Parathyroid adenoma (tissue), 2 donors: ENCODE data around the gene PABPN1L.

ENCODE experiments used
- H2AFZ ChIP-seq: fragments of 300-600 bp; sonication (generic); one replicate; pipeline ENCODE4 v1.7.0; 2017; ENCODE audit warnings: antibody characterized with exemption, mild to moderate bottlenecking
- H3K27ac ChIP-seq: fragments of 300-600 bp; sonication (generic); one replicate; pipeline ENCODE4 v1.7.0; 2017
- H3K27me3 ChIP-seq: fragments of 300-600 bp; sonication (generic); one replicate; pipeline ENCODE4 v1.7.0; 2017; ENCODE audit warnings: low read length; ENCODE audit not compliant: control insufficient read depth, insufficient read depth
- H3K36me3 ChIP-seq: fragments of 300-600 bp; sonication (generic); one replicate; pipeline ENCODE4 v1.7.0; 2017; ENCODE audit warnings: low read length; ENCODE audit not compliant: control insufficient read depth, insufficient read depth
- H3K4me1 ChIP-seq: fragments of 300-600 bp; sonication (generic); one replicate; pipeline ENCODE4 v1.7.0; 2017; ENCODE audit warnings: control low read depth
- H3K4me2 ChIP-seq: fragments of 300-600 bp; sonication (generic); one replicate; pipeline ENCODE4 v1.7.0; 2017; ENCODE audit warnings: low read length
- H3K4me3 ChIP-seq: fragments of 300-600 bp; sonication (generic); one replicate; pipeline ENCODE4 v1.7.0; 2017; ENCODE audit warnings: low read depth, low read length
- H3K79me2 ChIP-seq: fragments of 300-600 bp; sonication (generic); one replicate; pipeline ENCODE4 v1.7.0; 2017; ENCODE audit warnings: control low read depth
- H3K9ac ChIP-seq: fragments of 300-600 bp; sonication (generic); one replicate; pipeline ENCODE4 v1.7.0; 2017; ENCODE audit warnings: mild to moderate bottlenecking
- H3K9me3 ChIP-seq: fragments of 300-600 bp; sonication (generic); one replicate; pipeline ENCODE4 v1.7.0; 2017; ENCODE audit warnings: low read length; ENCODE audit not compliant: control insufficient read depth
- TF ChIP-seq, protein P1 (sequence below): fragments of 300-600 bp; sonication (generic); IDR thresholded peaks from one replicate; pipeline ENCODE4 v1.7.0; 2017; ENCODE audit warnings: antibody characterized with exemption, mild to moderate bottlenecking
- donor health status: primary hyperparathyroidism.

Gene PABPN1L

DNA sequence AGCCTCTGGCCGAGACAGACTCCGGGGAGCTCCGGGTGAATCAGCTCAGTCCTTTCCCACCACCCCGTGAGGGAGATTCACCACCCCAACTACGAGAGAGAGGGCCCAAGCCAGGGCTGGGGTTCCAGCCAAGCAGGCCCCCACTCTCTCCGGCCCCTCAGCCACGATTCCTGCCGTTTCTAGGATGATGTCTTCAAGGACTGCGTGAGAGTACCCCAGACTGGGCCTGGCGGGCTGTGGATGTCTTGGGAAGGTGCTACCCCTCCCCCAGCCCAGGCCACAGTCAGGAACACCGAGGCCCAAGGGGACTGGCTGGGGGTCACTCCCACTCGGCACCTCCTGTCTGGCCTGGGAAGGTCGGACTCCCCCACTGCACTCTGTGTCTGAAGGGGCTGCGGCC lies 21.6 kb upstream of the PABPN1L start:
- H3K27ac ChIP-seq: no peak overlapping the region
- no peaks in the 10 kb centered on the region for H3K9me3 ChIP-seq
- no peak overlapping the region for H3K9ac ChIP-seq
- H3K36me3 ChIP-seq: no peaks in the 10 kb centered on the region
- TF ChIP-seq, protein P1, sequence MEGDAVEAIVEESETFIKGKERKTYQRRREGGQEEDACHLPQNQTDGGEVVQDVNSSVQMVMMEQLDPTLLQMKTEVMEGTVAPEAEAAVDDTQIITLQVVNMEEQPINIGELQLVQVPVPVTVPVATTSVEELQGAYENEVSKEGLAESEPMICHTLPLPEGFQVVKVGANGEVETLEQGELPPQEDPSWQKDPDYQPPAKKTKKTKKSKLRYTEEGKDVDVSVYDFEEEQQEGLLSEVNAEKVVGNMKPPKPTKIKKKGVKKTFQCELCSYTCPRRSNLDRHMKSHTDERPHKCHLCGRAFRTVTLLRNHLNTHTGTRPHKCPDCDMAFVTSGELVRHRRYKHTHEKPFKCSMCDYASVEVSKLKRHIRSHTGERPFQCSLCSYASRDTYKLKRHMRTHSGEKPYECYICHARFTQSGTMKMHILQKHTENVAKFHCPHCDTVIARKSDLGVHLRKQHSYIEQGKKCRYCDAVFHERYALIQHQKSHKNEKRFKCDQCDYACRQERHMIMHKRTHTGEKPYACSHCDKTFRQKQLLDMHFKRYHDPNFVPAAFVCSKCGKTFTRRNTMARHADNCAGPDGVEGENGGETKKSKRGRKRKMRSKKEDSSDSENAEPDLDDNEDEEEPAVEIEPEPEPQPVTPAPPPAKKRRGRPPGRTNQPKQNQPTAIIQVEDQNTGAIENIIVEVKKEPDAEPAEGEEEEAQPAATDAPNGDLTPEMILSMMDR: no peak
- no peak overlapping the region for H3K4me2 ChIP-seq
- H3K4me1 ChIP-seq: no peaks in the 10 kb centered on the region
- H2AFZ ChIP-seq: no peak overlapping the region
- H3K79me2 ChIP-seq: no peaks in the 10 kb centered on the region
- no peak overlapping the region for H3K4me3 ChIP-seq
- no peaks in the 10 kb centered on the region for H3K27me3 ChIP-seq

DNA sequence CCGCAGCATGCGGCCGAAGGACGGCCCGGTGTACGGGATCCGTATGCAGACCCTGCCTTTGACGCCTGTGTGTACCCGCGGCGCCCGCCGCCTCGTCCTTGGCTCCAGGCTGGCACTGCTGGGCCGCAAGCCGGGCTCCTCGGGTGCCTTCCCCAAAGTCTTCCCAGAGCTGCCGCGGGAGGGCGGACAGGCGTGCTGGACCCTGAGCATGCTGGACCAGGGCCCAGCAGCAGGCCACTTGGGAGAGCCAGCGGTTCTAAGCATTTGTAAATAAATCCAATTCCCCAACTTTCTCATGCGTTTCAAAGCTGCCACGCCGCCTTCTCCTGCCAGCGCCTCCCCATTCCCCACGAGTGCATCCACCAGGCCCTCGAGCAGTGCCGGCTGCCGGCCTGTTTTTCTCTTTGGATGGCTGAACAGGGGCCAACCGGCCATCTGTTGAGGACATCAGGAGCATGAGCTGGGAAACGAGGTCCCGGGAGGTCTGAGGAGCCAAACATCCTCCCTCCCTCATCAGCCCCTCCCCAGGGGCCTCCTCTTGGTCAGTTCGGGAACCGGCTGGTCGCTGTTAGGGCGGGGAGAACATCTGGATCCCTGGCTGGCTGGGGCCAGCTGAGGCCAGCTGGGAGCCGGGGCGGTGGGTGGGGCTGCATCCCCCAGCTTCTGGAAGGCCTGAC lies 20.5 kb upstream of the PABPN1L start:
- no peak overlapping the region for H2AFZ ChIP-seq
- H3K36me3 ChIP-seq: no peaks in the 10 kb centered on the region
- H3K4me3 ChIP-seq: no peak overlapping the region
- TF ChIP-seq, protein P1: no peak
- H3K27me3 ChIP-seq: no peaks in the 10 kb centered on the region
- no peaks in the 10 kb centered on the region for H3K79me2 ChIP-seq
- H3K4me1 ChIP-seq: no peaks in the 10 kb centered on the region
- no peak overlapping the region for H3K27ac ChIP-seq
- no peak overlapping the region for H3K4me2 ChIP-seq
- no peak overlapping the region for H3K9ac ChIP-seq
- H3K9me3 ChIP-seq: no peaks in the 10 kb centered on the region

DNA sequence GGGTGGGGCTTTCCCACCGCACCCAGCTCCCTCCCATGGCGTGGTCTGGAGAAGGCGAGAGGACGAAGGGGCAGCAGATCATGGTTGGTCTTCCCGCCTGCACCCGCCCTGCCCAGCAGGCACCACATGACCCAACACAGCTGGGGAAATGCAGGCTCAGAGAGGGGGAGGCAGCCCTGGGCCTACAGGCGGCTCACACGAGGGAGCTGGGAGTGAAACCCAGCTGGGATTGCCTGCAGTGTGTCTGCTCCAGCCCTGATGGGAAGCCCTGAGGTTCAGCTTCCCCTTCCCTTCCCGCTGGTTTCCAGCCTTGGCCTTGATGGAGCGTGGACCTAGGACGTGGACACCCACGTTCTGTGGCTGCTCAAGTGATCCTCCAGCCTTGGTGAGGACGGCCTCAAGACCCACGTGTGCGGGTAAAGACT lies 20.0 kb upstream of the PABPN1L start:
- TF ChIP-seq, protein P1: no peak
- no peak overlapping the region for H2AFZ ChIP-seq
- no peak overlapping the region for H3K9ac ChIP-seq
- H3K79me2 ChIP-seq: no peaks in the 10 kb centered on the region
- H3K4me2 ChIP-seq: no peak overlapping the region
- H3K4me3 ChIP-seq: no peak overlapping the region
- no peak overlapping the region for H3K27ac ChIP-seq
- no peaks in the 10 kb centered on the region for H3K4me1 ChIP-seq
- no peaks in the 10 kb centered on the region for H3K9me3 ChIP-seq
- H3K36me3 ChIP-seq: no peaks in the 10 kb centered on the region
- no peaks in the 10 kb centered on the region for H3K27me3 ChIP-seq

DNA sequence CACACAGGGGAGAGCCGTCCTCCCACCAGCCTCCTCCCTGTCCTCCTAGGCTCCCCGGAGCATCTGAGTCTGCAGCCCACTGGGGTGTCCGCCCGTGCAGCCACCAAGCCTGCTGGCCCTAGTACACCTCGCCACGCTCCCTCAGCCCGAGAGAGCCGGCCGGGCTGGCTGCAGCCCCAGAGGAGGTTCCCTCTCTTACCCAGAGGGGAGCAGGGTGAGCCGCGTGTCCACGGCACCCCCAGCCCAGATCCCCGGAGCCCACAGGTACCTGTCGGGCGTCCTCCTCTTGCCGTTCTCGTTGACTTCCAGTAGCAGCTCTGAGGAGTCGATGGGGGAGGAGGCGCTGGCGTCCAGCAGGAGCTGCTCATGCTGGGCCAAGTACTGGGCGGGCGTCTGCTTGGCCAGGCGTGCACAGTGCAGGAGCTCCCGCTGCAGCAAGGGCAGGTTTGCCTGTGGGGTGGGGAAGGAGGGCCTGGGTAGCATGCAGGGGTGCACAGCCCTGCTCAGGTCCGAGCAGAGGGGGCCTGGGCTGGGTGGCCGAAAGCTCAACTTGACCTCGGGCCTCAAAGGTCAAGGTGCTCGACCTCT lies 19.3 kb upstream of the PABPN1L start:
- H3K27ac ChIP-seq: no peak overlapping the region
- no peak overlapping the region for H2AFZ ChIP-seq
- no peaks in the 10 kb centered on the region for H3K9me3 ChIP-seq
- H3K27me3 ChIP-seq: no peaks in the 10 kb centered on the region
- H3K4me3 ChIP-seq: no peak overlapping the region
- no peaks in the 10 kb centered on the region for H3K4me1 ChIP-seq
- H3K9ac ChIP-seq: no peak overlapping the region
- no peaks in the 10 kb centered on the region for H3K79me2 ChIP-seq
- no peaks in the 10 kb centered on the region for H3K36me3 ChIP-seq
- H3K4me2 ChIP-seq: no peak overlapping the region
- TF ChIP-seq, protein P1: no peak
